ENCODE results near the gene FOSL2.

The FOSL2 gene

DNA sequence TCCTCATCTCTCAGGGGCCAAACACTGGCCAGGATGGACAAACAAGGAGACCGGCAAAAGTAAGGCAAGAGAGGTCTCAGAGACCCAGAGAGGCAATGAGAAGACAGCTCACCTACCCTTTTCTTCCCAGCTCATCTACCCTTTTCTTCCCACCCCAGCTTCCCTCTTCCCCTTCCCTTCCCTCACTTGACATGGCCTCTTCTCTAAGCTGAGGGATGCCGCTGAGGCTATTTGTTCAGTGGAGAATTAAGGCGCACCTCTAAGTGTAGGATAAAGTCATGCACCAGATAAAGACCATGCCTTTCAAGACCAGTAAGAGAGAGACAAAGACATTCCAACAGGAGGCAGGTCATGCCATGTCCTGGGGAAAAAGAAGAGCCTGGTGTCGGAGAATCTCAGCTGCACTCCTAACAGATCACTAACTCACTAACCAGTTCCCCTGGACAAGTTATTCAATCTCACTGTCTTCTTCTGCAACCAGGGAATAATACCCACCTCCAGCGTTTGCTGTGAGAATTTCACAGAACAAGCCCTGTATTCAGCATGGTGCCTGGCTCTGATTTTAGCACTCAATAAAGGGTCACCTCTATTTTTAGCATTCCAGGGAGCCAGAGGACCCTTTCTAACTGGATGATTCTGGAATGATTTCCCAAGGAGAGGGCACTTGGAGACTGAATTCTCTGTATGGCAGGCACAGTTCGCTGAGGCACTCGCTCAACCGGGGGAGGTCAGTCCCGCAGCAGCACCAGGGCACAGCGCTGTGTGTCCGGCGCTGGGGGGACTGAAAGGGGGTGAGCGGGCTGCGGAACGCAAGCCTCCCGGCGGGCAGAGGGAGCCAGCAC lies 3.0 kb upstream of the FOSL2 start:
- Histone ChIP-seq H3K36me3 (ENCODE audit: control insufficient read depth, insufficient read depth, low read length) (no peaks in the 10 kb centered on the region), H3K4me1 (ENCODE audit: control insufficient read depth, low read depth, low read length) (peaks cover 4% of the 10 kb centered on the region), H3K27ac (ENCODE audit: low read depth, low read length) (peak overlapping the region; percentile 73), H2BK5ac (ENCODE audit: low read length) (no peak overlapping the region), H3K4me3 (ENCODE audit: low read length) (peak overlapping the region; percentile 46), H3K79me2 (ENCODE audit: control insufficient read depth, insufficient read depth, low read length) (no peaks in the 10 kb centered on the region), H3K18ac (ENCODE audit: low read length) (peak overlapping the region; percentile 73), H4K5ac (ENCODE audit: low read length) (no peak overlapping the region), H3K4ac (ENCODE audit: low read depth, low read length) (no peak overlapping the region), H4K8ac (ENCODE audit: low read depth, low read length) (no peak overlapping the region), H2BK120ac (ENCODE audit: low read depth, low read length) (no peak overlapping the region), H3K9ac (ENCODE audit: low read length) (peak overlapping the region; percentile 81), H3K4me2 (ENCODE audit: low read length) (peak overlapping the region; percentile 93), H2BK15ac (replicated peaks; ENCODE audit: low read depth) (no peak overlapping the region), H3K23ac (ENCODE audit: low read length) (no peak overlapping the region), H3K27me3 (ENCODE audit: insufficient read depth, low read length, poor library complexity) (no peaks in the 10 kb centered on the region), H3K79me1 (ENCODE audit: low read length) (no peaks in the 10 kb centered on the region), H3K56ac (ENCODE audit: low read length) (peak overlapping the region; percentile 93), H2AK5ac (ENCODE audit: low read length) (peak overlapping the region; percentile 59)
- DNase-seq, result peak; percentile 88
- no CpG with 5 or more reads among the region's 17 CpGs for WGBS (ENCODE audit: extremely low coverage, insufficient coverage, low lambda C conversion rate)

DNA sequence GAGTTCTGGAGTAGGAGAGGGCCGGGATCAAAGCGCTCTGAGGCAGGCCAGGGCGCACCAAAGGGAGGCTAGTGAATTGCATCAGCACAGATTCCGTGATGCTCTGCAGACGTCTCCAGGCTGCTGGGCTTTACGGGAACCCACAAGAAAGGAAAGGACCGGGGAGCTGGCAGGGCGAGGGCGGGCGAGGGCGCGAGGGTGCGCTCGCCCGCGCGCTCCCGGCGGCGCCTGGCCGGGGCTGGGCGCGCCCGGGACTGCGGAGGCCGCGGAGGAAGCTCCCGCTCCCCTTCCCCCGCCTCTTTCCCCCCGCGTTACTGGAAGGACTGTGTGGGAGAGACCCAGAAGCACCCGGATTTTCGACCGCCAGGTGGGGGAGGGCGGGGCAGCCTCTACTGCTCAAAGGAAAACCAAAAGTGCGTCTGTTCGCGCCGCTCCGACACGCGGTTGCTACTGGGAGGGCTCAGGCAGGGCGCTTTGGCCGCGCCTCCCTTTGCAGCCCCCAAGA lies 2.4 kb upstream of the FOSL2 start:
- Histone ChIP-seq H3K4me3 (ENCODE audit: low read length) (peak overlapping the region; percentile 50), H3K4me2 (ENCODE audit: low read length) (peak overlapping the region; percentile 93), H2AK5ac (ENCODE audit: low read length) (no peak overlapping the region), H4K5ac (ENCODE audit: low read length) (no peak overlapping the region), H3K27ac (ENCODE audit: low read depth, low read length) (peak overlapping the region; percentile 73), H3K27me3 (ENCODE audit: insufficient read depth, low read length, poor library complexity) (no peaks in the 10 kb centered on the region), H2BK15ac (replicated peaks; ENCODE audit: low read depth) (no peak overlapping the region), H3K79me1 (ENCODE audit: low read length) (no peaks in the 10 kb centered on the region), H2BK120ac (ENCODE audit: low read depth, low read length) (peak overlapping the region; percentile 46), H3K4me1 (ENCODE audit: control insufficient read depth, low read depth, low read length) (peaks cover 4% of the 10 kb centered on the region), H3K4ac (ENCODE audit: low read depth, low read length) (peak overlapping the region; percentile 70), H3K9ac (ENCODE audit: low read length) (peak overlapping the region; percentile 81), H3K18ac (ENCODE audit: low read length) (peak overlapping the region; percentile 73), H3K56ac (ENCODE audit: low read length) (peak overlapping the region; percentile 93), H2BK5ac (ENCODE audit: low read length) (peak overlapping the region; percentile 30), H3K36me3 (ENCODE audit: control insufficient read depth, insufficient read depth, low read length) (no peaks in the 10 kb centered on the region), H3K79me2 (ENCODE audit: control insufficient read depth, insufficient read depth, low read length) (no peaks in the 10 kb centered on the region), H3K23ac (ENCODE audit: low read length) (no peak overlapping the region), H4K8ac (ENCODE audit: low read depth, low read length) (no peak overlapping the region)
- WGBS (ENCODE audit: extremely low coverage, insufficient coverage, low lambda C conversion rate), result no CpG with 5 or more reads among the region's 45 CpGs
- DNase-seq, result peak; percentile 86

DNA sequence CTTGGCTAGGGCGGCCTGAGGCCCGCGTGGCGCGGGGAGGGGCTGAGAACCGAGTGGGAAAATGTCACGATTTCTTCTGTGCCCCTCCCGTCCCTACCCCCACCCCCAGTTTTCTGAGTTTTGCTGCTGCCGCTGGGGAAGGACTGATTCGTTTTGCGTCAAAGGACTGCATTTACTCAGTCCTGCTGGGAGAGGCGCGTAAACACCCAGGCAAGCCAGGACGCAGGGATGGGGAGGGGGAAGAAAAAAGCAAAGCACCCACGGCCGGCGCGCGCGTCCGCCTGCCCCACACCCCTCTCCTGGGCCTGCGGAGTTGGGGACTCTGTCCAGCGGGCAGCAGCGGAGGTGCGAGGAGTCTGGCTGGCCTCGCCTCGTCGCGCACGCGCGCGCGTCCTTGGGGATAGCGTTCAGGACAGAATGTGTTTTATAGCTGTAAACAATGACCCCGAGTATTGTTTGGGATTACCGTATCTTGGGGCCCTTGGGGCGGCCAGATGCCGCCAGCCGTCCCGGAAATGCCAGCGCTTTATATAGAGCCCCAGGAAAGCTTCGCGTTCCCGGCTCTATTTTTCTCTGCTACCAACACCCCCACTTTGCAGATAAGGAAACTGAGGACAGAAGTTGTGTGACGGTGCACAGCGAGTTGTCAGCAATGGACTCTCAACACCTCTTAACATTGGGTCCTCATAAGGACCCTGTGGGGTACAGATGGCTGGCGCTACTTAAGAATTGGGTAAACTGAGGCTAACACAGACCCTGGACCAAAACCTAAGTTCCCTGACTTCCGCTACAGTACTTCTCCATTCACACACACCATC lies 1.7 kb upstream of the FOSL2 start:
- Histone ChIP-seq H3K79me2 (ENCODE audit: control insufficient read depth, insufficient read depth, low read length) (no peaks in the 10 kb centered on the region), H3K4me1 (ENCODE audit: control insufficient read depth, low read depth, low read length) (peaks cover 4% of the 10 kb centered on the region), H3K4me2 (ENCODE audit: low read length) (peak overlapping the region; percentile 93), H3K18ac (ENCODE audit: low read length) (peak overlapping the region; percentile 73), H2BK120ac (ENCODE audit: low read depth, low read length) (no peak overlapping the region), H3K4ac (ENCODE audit: low read depth, low read length) (peak overlapping the region; percentile 70), H3K27ac (ENCODE audit: low read depth, low read length) (peak overlapping the region; percentile 73), H2BK5ac (ENCODE audit: low read length) (no peak overlapping the region), H3K9ac (ENCODE audit: low read length) (peak overlapping the region; percentile 81), H2AK5ac (ENCODE audit: low read length) (no peak overlapping the region), H3K36me3 (ENCODE audit: control insufficient read depth, insufficient read depth, low read length) (no peaks in the 10 kb centered on the region), H3K79me1 (ENCODE audit: low read length) (no peaks in the 10 kb centered on the region), H3K56ac (ENCODE audit: low read length) (peak overlapping the region; percentile 93), H4K5ac (ENCODE audit: low read length) (no peak overlapping the region), H3K27me3 (ENCODE audit: insufficient read depth, low read length, poor library complexity) (no peaks in the 10 kb centered on the region), H2BK15ac (replicated peaks; ENCODE audit: low read depth) (no peak overlapping the region), H3K23ac (ENCODE audit: low read length) (peak overlapping the region; percentile 45), H3K4me3 (ENCODE audit: low read length) (peak overlapping the region; percentile 50), H4K8ac (ENCODE audit: low read depth, low read length) (no peak overlapping the region)
- DNase-seq, result peak; percentile 82
- WGBS (ENCODE audit: extremely low coverage, insufficient coverage, low lambda C conversion rate), result no CpG with 5 or more reads among the region's 49 CpGs

DNA sequence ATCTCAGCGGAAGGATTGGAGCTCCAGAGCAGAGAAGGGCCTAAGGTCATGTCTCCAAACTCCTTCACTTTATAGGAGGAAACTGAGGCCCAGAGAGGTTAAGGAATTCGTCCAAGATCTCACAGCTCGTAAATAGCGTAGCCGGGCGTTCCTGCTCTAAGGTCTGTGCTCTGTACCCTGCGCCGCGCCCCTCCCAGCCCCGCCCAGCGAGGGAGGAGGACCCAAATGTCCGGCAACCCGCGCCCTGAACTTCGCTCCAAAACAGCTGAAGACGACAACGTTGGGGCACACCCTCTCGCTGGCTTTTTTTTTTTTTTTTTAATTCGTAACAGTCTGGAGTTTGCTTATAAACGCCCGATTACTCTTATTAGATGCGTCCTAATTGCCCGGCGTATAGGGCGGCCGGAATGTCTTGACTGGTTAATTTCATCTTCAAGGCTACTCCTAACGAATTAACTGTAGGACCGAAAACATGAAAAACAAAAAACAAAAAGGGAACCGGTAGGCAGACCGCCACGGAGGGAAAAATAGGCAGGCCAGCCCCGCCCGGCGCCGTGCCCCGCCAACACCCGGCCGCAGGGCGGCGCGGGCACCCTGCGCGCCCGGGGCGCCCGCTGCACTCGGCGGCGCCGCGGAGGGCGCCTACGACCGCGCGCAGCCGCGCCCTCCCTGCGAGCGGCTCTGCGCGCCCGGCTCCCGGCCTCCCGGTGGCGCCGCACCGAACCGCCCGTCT lies 928 bp upstream of the FOSL2 start:
- H3K79me2 ChIP-seq (ENCODE audit: control insufficient read depth, insufficient read depth, low read length), result no peaks in the 10 kb centered on the region
- H2BK15ac ChIP-seq (replicated peaks; ENCODE audit: low read depth), result no peak overlapping the region
- peak overlapping the region; percentile 93 for H3K4me2 ChIP-seq (ENCODE audit: low read length)
- H2AK5ac ChIP-seq (ENCODE audit: low read length), result no peak overlapping the region
- H2BK120ac ChIP-seq (ENCODE audit: low read depth, low read length), result no peak overlapping the region
- DNase-seq, result peak; percentile 87
- no peak overlapping the region for H4K8ac ChIP-seq (ENCODE audit: low read depth, low read length)
- peak overlapping the region; percentile 4 for H3K4ac ChIP-seq (ENCODE audit: low read depth, low read length)
- no peaks in the 10 kb centered on the region for H3K27me3 ChIP-seq (ENCODE audit: insufficient read depth, low read length, poor library complexity)
- H3K9ac ChIP-seq (ENCODE audit: low read length), result peak overlapping the region; percentile 81
- no peaks in the 10 kb centered on the region for H3K36me3 ChIP-seq (ENCODE audit: control insufficient read depth, insufficient read depth, low read length)
- H3K27ac ChIP-seq (ENCODE audit: low read depth, low read length), result peak overlapping the region; percentile 85
- peak overlapping the region; percentile 42 for H3K4me3 ChIP-seq (ENCODE audit: low read length)
- WGBS (ENCODE audit: extremely low coverage, insufficient coverage, low lambda C conversion rate), result no CpG with 5 or more reads among the region's 70 CpGs
- H3K18ac ChIP-seq (ENCODE audit: low read length), result peak overlapping the region; percentile 55
- no peak overlapping the region for H3K23ac ChIP-seq (ENCODE audit: low read length)
- H3K4me1 ChIP-seq (ENCODE audit: control insufficient read depth, low read depth, low read length), result peaks cover 4% of the 10 kb centered on the region
- H3K79me1 ChIP-seq (ENCODE audit: low read length), result no peaks in the 10 kb centered on the region
- no peak overlapping the region for H2BK5ac ChIP-seq (ENCODE audit: low read length)
- peak overlapping the region; percentile 82 for H3K56ac ChIP-seq (ENCODE audit: low read length)
- H4K5ac ChIP-seq (ENCODE audit: low read length), result no peak overlapping the region

DNA sequence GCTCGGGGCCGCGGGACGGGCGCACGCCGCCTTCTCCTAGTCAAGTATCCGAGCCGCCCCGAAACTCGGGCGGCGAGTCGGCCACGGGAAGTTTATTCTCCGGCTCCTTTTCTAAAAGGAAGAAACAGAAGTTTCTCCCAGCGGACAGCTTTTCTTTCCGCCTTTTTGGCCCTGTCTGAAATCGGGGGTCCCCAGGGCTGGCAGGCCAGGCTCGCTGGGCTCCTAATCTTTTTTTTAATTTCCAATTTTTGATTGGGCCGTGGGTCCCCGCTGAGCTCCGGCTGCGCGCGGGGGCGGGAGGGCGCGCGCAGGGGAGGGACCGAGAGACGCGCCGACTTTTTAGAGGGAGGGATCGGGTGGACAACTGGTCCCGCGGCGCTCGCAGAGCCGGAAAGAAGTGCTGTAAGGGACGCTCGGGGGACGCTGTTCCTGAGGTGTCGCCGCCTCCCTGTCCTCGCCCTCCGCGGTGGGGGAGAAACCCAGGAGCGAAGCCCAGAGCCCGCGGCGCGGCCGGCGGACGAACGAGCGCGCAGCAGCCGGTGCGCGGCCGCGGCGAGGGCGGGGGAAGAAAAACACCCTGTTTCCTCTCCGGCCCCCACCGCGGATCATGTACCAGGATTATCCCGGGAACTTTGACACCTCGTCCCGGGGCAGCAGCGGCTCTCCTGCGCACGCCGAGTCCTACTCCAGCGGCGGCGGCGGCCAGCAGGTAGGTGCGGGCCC lies 617 bp downstream of the FOSL2 start:
- Histone ChIP-seq H3K9ac (ENCODE audit: low read length) (peak overlapping the region; percentile 55), H3K18ac (ENCODE audit: low read length) (peak overlapping the region; percentile 85), H2BK120ac (ENCODE audit: low read depth, low read length) (no peak overlapping the region), H2BK15ac (replicated peaks; ENCODE audit: low read depth) (no peak overlapping the region), H4K8ac (ENCODE audit: low read depth, low read length) (no peak overlapping the region), H3K79me2 (ENCODE audit: control insufficient read depth, insufficient read depth, low read length) (no peaks in the 10 kb centered on the region), H3K4me1 (ENCODE audit: control insufficient read depth, low read depth, low read length) (peaks cover 4% of the 10 kb centered on the region), H3K4ac (ENCODE audit: low read depth, low read length) (no peak overlapping the region), H3K27me3 (ENCODE audit: insufficient read depth, low read length, poor library complexity) (no peaks in the 10 kb centered on the region), H3K56ac (ENCODE audit: low read length) (peak overlapping the region; percentile 82), H3K23ac (ENCODE audit: low read length) (no peak overlapping the region), H3K4me2 (ENCODE audit: low read length) (peak overlapping the region; percentile 84), H3K79me1 (ENCODE audit: low read length) (no peaks in the 10 kb centered on the region), H2BK5ac (ENCODE audit: low read length) (no peak overlapping the region), H3K36me3 (ENCODE audit: control insufficient read depth, insufficient read depth, low read length) (no peaks in the 10 kb centered on the region), H4K5ac (ENCODE audit: low read length) (no peak overlapping the region), H2AK5ac (ENCODE audit: low read length) (no peak overlapping the region), H3K27ac (ENCODE audit: low read depth, low read length) (peak overlapping the region; percentile 93), H3K4me3 (ENCODE audit: low read length) (peak overlapping the region; percentile 54)
- peak; percentile 48 for DNase-seq
- no CpG with 5 or more reads among the region's 81 CpGs for WGBS (ENCODE audit: extremely low coverage, insufficient coverage, low lambda C conversion rate)
